HG02981 (cell line): ENCODE data around the gene AADACL3.
"Not testable (repeated sequence)": the region's sequence is repeated elsewhere in the genome, so short reads cannot be mapped to it uniquely, and the experiment has no call there.

Source experiments
- ATAC-seq: cut with Tn5 transposase; IDR thresholded peaks from one replicate; pipeline ENCODE4 v1.9.1; 2021; ENCODE audit warnings: mild to moderate bottlenecking, moderate library complexity; ENCODE audit not compliant: unreplicated experiment

Gene AADACL3

GRCh38 chr1:12715896-12716437 lies at the start of gene AADACL3:
Gene AADACL3 (plus strand): TSS chr1:12716110. CDS start chr1:12716177, 67 bp downstream.
- no peak for ATAC-seq

- ATAC-seq, result no peak
Observed at GRCh38 chr1:12666141-12666735, 49.7 kb upstream of the AADACL3 start.

GRCh38 chr1:12669529-12670068 lies 46.3 kb upstream of the AADACL3 start:
- ATAC-seq, result no peak

- ATAC-seq, result no peak
Observed at GRCh38 chr1:12674358-12674757, 41.6 kb upstream of the AADACL3 start.

- not testable (repeated sequence) for ATAC-seq
Observed at GRCh38 chr1:12676122-12676521, 39.8 kb upstream of the AADACL3 start.

GRCh38 chr1:12677565-12677964 lies 38.3 kb upstream of the AADACL3 start:
- no peak for ATAC-seq

GRCh38 chr1:12678350-12678749 lies 37.6 kb upstream of the AADACL3 start:
- ATAC-seq, result no peak

- ATAC-seq, result no peak
Observed at GRCh38 chr1:12678820-12679219, 37.1 kb upstream of the AADACL3 start.

- no peak for ATAC-seq
Observed at GRCh38 chr1:12690156-12690555, 25.8 kb upstream of the AADACL3 start.

GRCh38 chr1:12692967-12693782 lies 22.7 kb upstream of the AADACL3 start:
- no peak for ATAC-seq

- ATAC-seq, result no peak
Observed at GRCh38 chr1:12696658-12697057, 19.3 kb upstream of the AADACL3 start.

- ATAC-seq, result no peak
Observed at GRCh38 chr1:12697397-12697796, 18.5 kb upstream of the AADACL3 start.

- ATAC-seq, result no peak
Observed at GRCh38 chr1:12703821-12704451, 12.0 kb upstream of the AADACL3 start.

GRCh38 chr1:12706061-12706460 lies 9.8 kb upstream of the AADACL3 start:
- no peak for ATAC-seq

- ATAC-seq, result no peak
Observed at GRCh38 chr1:12708396-12709090, 7.4 kb upstream of the AADACL3 start.

GRCh38 chr1:12709091-12709491 lies 6.8 kb upstream of the AADACL3 start:
- ATAC-seq, result no peak

- no peak for ATAC-seq
Observed at GRCh38 chr1:12709696-12710095, 6.2 kb upstream of the AADACL3 start.

- no peak for ATAC-seq
Observed at GRCh38 chr1:12711536-12711935, 4.4 kb upstream of the AADACL3 start.

GRCh38 chr1:12712076-12712475 lies 3.8 kb upstream of the AADACL3 start:
- no peak for ATAC-seq

GRCh38 chr1:12712929-12713328 lies 3.0 kb upstream of the AADACL3 start:
- ATAC-seq, result no peak

GRCh38 chr1:12713651-12714050 lies 2.3 kb upstream of the AADACL3 start:
- ATAC-seq, result not testable (repeated sequence)
